BLaER1 treated with 17β-estradiol and CSF1 and Interleukin-3, amounts not matched to agents 10 nM and 100 nM (cell line): ENCODE results near the gene TMEM184A.
A peak's percentile ranks its signal among the peaks of the same experiment; 100 is the strongest.
"Not testable (repeated sequence)": the region's sequence is repeated elsewhere in the genome, so short reads cannot be mapped to it uniquely, and the experiment has no call there.

Experiments
- H3K27ac ChIP-seq, 11 experiments: shearing (Covaris generic); formaldehyde crosslinking; 2 replicates each; pipeline ENCODE4 v1.8.1; 2022
- H3K27me3 ChIP-seq, 11 experiments: shearing (Covaris generic); formaldehyde crosslinking; 2 replicates each; pipeline ENCODE4 v1.8.1; 2022
- H3K36me3 ChIP-seq, 11 experiments: shearing (Covaris generic); formaldehyde crosslinking; 2 replicates each; pipeline ENCODE4 v1.8.1; 2022
- H3K4me1 ChIP-seq, 10 experiments: shearing (Covaris generic); formaldehyde crosslinking; 2 replicates each; pipeline ENCODE4 v1.8.1; 2022
- H3K4me2 ChIP-seq, 11 experiments: shearing (Covaris generic); formaldehyde crosslinking; 2 replicates each; pipeline ENCODE4 v1.8.1; 2022
- H3K4me3 ChIP-seq, 10 experiments: shearing (Covaris generic); formaldehyde crosslinking; 2 replicates each; pipeline ENCODE4 v1.8.1; 2022
- H3K9ac ChIP-seq, 11 experiments: shearing (Covaris generic); formaldehyde crosslinking; 2 replicates each; pipeline ENCODE4 v1.8.1; 2022
- H3K9me3 ChIP-seq, 11 experiments: shearing (Covaris generic); formaldehyde crosslinking; replicated peaks in 1 of 11; 2 replicates each; pipeline ENCODE4 v1.8.1; 2022
- H4K20me1 ChIP-seq, 11 experiments: shearing (Covaris generic); formaldehyde crosslinking; 2 replicates each; pipeline ENCODE4 v1.8.1; 2022
- Cebpa-rat ChIP-seq, 11 experiments: shearing (Covaris generic); IDR thresholded peaks; 2 replicates each; pipeline ENCODE4 v1.8.1; 2022

TMEM184A gene

DNA sequence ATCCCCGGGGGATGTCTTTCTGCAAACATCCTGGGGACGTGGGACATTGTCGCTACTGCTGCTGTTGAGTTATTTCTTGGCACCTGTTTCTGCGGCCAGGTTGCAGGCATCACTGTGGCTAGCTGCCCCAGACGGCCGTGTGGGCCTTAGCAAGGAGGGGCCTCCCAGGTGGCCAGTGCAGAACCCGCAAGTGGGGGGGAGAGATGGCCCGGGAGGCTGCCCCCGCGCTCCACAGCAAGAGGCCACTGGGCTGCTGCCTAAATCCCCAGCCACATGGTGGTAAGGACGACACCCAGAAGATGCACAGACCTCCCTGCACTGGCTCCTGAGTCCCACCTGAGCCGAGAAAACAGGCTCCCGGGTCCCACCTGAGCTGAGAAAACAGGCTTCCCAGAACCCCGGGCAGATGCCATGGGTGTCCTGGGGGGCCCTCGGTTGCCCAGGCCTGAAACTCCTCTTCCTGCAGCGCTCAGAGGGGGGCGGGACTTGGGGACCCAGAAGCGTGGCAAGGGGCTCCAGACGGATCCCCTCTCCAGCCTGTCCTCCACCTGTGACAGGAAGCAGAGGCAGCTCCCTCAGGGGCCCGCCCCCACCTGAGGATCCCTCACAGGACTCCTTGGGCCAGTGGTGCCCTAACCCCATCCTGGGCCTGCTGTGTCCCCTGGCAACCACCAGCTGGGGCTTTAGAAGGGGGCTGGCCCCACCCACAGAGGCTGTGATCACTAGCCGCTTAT is 26.5 kb downstream of the TMEM184A start:
- Histone ChIP-seq H3K36me3 (peaks cover under 1 to 8% (median 4%) of the 10 kb centered on the region in 11 experiments; a peak in 13 of 22 replicates), H3K9ac (peak overlapping the region in 5 of 11 experiments; percentile 37 to 91 (median 88); a peak in 5 of 22 replicates), H3K27ac (peak overlapping the region in 2 of 11 experiments; percentile 22 to 31; a peak in 3 of 22 replicates), H3K27me3 (no peaks in the 10 kb centered on the region), H3K9me3 (no peaks in the 10 kb centered on the region), H4K20me1 (peaks cover 30 to 37% (median 34%) of the 10 kb centered on the region in 11 experiments), H3K4me1 (peaks cover 48 to 79% (median 71%) of the 10 kb centered on the region in 10 experiments), H3K4me2 (peak overlapping the region; percentile 40 to 76 (median 71)), H3K4me3 (peak overlapping the region in 4 of 10 experiments; percentile 76 to 87 (median 82); a peak in 6 of 20 replicates)
- TF ChIP-seq Cebpa-rat (IDR thresholded peaks at IDR 0.05) = no peak

- H3K4me2 ChIP-seq = peak overlapping the region; percentile 31 to 73 (median 45)
- H3K27me3 ChIP-seq = no peaks in the 10 kb centered on the region
- peak overlapping the region in 3 of 11 experiments; percentile 10 to 38 (median 34); a peak in 2 of 22 replicates for H3K27ac ChIP-seq
- H3K4me3 ChIP-seq = no peak overlapping the region
- H3K9ac ChIP-seq = 0 out of 22 replicates have a peak overlapping the region, but pooled peaks of 1 of the 11 experiments have one; percentile 14
- H3K9me3 ChIP-seq = no peaks in the 10 kb centered on the region
- TF ChIP-seq Cebpa-rat (IDR thresholded peaks at IDR 0.05) = no peak
- peaks cover 28 to 74% (median 58%) of the 10 kb centered on the region in 10 experiments for H3K4me1 ChIP-seq
- peaks cover under 1 to 5% (median 2%) of the 10 kb centered on the region in 11 experiments; a peak in 17 of 22 replicates for H4K20me1 ChIP-seq
- H3K36me3 ChIP-seq = no peaks in the 10 kb centered on the region
Observed at GRCh38 chr7:1526271-1526754, 29.7 kb downstream of the TMEM184A start.

GRCh38 chr7:1525409-1525808 is 30.6 kb downstream of the TMEM184A start:
- no peak overlapping the region for H3K4me3 ChIP-seq
- TF ChIP-seq Cebpa-rat (IDR thresholded peaks at IDR 0.05) = no peak
- no peaks in the 10 kb centered on the region; a peak in 1 of 22 replicates for H3K36me3 ChIP-seq
- peaks cover 0 to 6% (median 0%) of the 10 kb centered on the region in 11 experiments; a peak in 2 of 22 replicates for H3K9me3 ChIP-seq
- no peak overlapping the region for H3K9ac ChIP-seq
- no peaks in the 10 kb centered on the region for H4K20me1 ChIP-seq
- H3K4me1 ChIP-seq = peaks cover 28 to 74% (median 57%) of the 10 kb centered on the region in 10 experiments
- H3K27ac ChIP-seq = no peak overlapping the region
- H3K4me2 ChIP-seq = peak overlapping the region in 6 of 11 experiments; percentile 13 to 38 (median 18); a peak in 5 of 22 replicates
- no peaks in the 10 kb centered on the region for H3K27me3 ChIP-seq

- Histone ChIP-seq H3K9ac (no peak overlapping the region; a peak in 2 of 22 replicates), H3K36me3 (peaks cover 0 to 10% (median 0%) of the 10 kb centered on the region in 11 experiments; a peak in 3 of 22 replicates), H3K4me2 (no peak overlapping the region), H3K27me3 (no peaks in the 10 kb centered on the region), H3K9me3 (peaks cover 8 to 21% (median 12%) of the 10 kb centered on the region in 11 experiments), H3K27ac (no peak overlapping the region), H3K4me1 (peaks cover 19 to 60% (median 44%) of the 10 kb centered on the region in 10 experiments; a peak in 19 of 20 replicates), H3K4me3 (no peak overlapping the region), H4K20me1 (no peaks in the 10 kb centered on the region)
- no peak for TF ChIP-seq Cebpa-rat (IDR thresholded peaks at IDR 0.05)
Observed at GRCh38 chr7:1523844-1524243, 32.2 kb downstream of the TMEM184A start.

DNA sequence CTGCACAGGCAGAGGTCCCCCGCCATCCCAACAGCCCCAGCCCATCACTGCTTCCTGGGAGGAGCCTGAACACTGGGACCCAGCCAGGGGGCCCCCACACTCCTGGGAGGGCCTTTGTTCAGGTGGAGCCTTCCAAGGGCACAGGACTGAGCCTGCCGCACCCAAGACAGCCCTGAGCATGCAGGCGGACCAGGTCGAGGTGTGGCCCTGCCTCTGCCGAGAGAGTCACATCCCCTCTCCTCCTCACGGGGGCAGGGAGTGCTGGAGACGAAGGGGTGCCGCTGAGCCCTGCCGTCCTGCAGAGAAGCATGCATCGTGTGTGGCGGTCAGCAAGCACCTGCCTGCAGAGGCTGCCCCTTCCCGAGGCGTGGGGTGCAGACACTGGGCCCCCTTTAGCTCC is 32.8 kb downstream of the TMEM184A start:
- Histone ChIP-seq H3K9ac (peak overlapping the region in 1 of 11 experiments; percentile 19; a peak in 1 of 22 replicates), H3K4me3 (no peak overlapping the region), H4K20me1 (no peaks in the 10 kb centered on the region), H3K4me1 (peaks cover 19 to 56% (median 44%) of the 10 kb centered on the region in 10 experiments; a peak in 19 of 20 replicates), H3K4me2 (peak overlapping the region in 8 of 11 experiments; percentile 6 to 43 (median 27); a peak in 10 of 22 replicates), H3K36me3 (peaks cover 0 to 16% (median 0%) of the 10 kb centered on the region in 11 experiments; a peak in 4 of 22 replicates), H3K9me3 (peaks cover 15 to 28% (median 18%) of the 10 kb centered on the region in 11 experiments), H3K27me3 (no peaks in the 10 kb centered on the region), H3K27ac (no peak overlapping the region)
- no peak for TF ChIP-seq Cebpa-rat (IDR thresholded peaks at IDR 0.05)

- H3K4me1 ChIP-seq = peaks cover 7 to 50% (median 37%) of the 10 kb centered on the region in 10 experiments; a peak in 19 of 20 replicates
- peaks cover 0 to 16% (median 0%) of the 10 kb centered on the region in 11 experiments; a peak in 4 of 22 replicates for H3K36me3 ChIP-seq
- H3K27ac ChIP-seq = no peak overlapping the region
- peaks cover 16 to 31% (median 19%) of the 10 kb centered on the region in 11 experiments for H3K9me3 ChIP-seq
- no peak for TF ChIP-seq Cebpa-rat (IDR thresholded peaks at IDR 0.05)
- H3K4me3 ChIP-seq = no peak overlapping the region
- H3K27me3 ChIP-seq = no peaks in the 10 kb centered on the region
- H3K4me2 ChIP-seq = no peak overlapping the region
- H3K9ac ChIP-seq = no peak overlapping the region
- H4K20me1 ChIP-seq = no peaks in the 10 kb centered on the region
Observed at GRCh38 chr7:1521456-1521855, 34.5 kb downstream of the TMEM184A start.

- H3K27ac ChIP-seq = no peak overlapping the region
Observed at GRCh38 chr7:1520539-1521234, 35.3 kb downstream of the TMEM184A start.

GRCh38 chr7:1519322-1519922 is 36.6 kb downstream of the TMEM184A start:
- H3K27me3 ChIP-seq, H3K9ac ChIP-seq, H3K27ac ChIP-seq, H3K4me2 ChIP-seq, H4K20me1 ChIP-seq, H3K4me3 ChIP-seq: not testable (repeated sequence)
- Histone ChIP-seq H3K36me3 (peaks cover 0 to 16% (median 0%) of the 10 kb centered on the region in 11 experiments; a peak in 4 of 22 replicates), H3K9me3 (peaks cover 16 to 31% (median 19%) of the 10 kb centered on the region in 11 experiments), H3K4me1 (peaks cover 15 to 59% (median 41%) of the 10 kb centered on the region in 10 experiments)

More at GRCh38 chr7:1520539-1521234, 35.3 kb downstream of the TMEM184A start:
- H3K9me3 ChIP-seq = peaks cover 16 to 31% (median 19%) of the 10 kb centered on the region in 11 experiments
- no peak overlapping the region for H3K4me3 ChIP-seq
- H3K36me3 ChIP-seq = peaks cover 0 to 16% (median 0%) of the 10 kb centered on the region in 11 experiments; a peak in 4 of 22 replicates
- H3K4me1 ChIP-seq = peaks cover 8 to 55% (median 40%) of the 10 kb centered on the region in 10 experiments
- H3K27me3 ChIP-seq = no peaks in the 10 kb centered on the region
- no peaks in the 10 kb centered on the region for H4K20me1 ChIP-seq
- H3K4me2 ChIP-seq = no peak overlapping the region
- H3K9ac ChIP-seq = no peak overlapping the region
- TF ChIP-seq Cebpa-rat (IDR thresholded peaks at IDR 0.05) = no peak
